ENCODE data around the gene RPL21. TPM values are rescaled to one million over a fixed set of nuclear protein-coding genes. Genes with fewer than 3 reads are reported as not detected.

Gene RPL21
- total and polyA plus RNA-seq, 2 donors (not counting 1 experiment from before 2014, with no cell fraction given), result 831 to 1,841 TPM

DNA sequence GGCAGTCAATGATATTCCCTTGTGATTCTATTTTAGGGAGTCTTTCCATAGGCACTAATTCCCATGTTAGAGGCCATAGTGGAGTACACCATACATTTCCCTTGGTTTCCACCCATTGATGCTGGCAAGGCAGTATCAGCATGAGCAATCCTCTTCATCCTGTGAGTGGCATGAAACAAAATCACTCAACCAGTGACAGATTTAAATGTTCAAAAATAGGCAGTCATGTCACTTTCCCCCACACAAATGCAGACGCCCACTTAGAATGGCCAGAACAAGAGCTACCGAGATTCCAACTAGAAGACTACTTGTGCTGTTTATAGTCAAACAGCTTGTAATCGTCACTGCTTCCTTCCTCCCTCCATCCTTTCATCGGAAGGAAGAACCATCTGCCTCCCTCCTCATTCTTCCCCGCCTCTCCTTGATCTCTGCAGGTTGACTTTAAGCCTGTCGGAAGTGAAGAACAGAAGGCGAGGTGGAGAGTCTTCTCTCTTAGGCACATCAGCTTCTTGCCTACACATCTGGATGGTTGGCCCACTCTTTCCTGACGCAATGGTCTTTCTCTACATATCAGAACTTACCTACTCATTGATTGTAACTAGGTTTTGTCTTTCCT is 41.8 kb downstream of the RPL21 start:
- Histone ChIP-seq H3K27me3 (ENCODE audit: control insufficient read depth, insufficient read depth, low read length) (peaks cover 18% of the 10 kb centered on the region), H3K9me3 (ENCODE audit: control insufficient read depth, insufficient read depth, low read depth, low read length) (no peaks in the 10 kb centered on the region)

DNA sequence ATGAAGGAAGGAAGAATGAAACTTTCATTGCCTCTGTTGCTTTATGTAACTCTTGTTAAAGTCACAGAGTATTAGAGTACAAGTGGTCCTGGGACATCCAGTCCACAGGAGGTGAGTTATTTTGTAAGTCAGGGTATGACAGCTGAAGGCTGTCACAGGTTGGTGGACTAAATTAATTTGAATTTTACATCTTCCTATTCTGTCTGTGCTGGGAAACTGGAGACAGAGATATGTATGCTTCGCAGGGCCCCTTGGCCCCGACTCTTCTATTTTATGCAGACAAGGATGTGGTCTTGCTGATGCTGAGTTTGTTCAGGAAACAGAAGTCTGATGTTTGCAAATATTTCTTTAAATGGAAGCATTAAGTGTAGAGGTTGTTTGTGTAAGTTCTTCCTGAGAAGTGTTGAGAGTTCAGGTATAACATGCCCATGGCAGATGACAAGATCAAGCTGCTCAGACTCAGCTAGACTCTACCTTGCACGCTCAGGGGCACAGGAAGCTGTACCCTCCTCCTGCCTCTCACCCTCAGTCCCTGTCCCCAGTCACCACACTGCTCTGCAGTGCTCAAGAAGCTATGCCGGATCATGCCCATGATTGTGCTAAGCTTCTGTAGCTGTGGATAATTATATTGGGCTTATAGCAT is 42.6 kb downstream of the RPL21 start:
- Histone ChIP-seq H3K4me1 (ENCODE audit: control insufficient read depth, extremely low read depth, insufficient read depth, low read length) (no peaks in the 10 kb centered on the region), H3K4me3 (replicated peaks in 1 of 4; ENCODE audit: control extremely low read depth in 1 of 4, insufficient read depth in 1 of 4, low read depth in 3 of 4, low read length in 4 of 4) (no peak overlapping the region), H2AFZ (ENCODE audit: low read length) (no peak overlapping the region), H3K9ac (ENCODE audit: insufficient read depth, low read length) (no peak overlapping the region), H3K36me3 (ENCODE audit: control insufficient read depth, insufficient read depth, low read length) (no peaks in the 10 kb centered on the region), H3K4me2 (ENCODE audit: extremely low read depth, insufficient read depth, low read length) (no peak overlapping the region), H3K27me3 (ENCODE audit: control insufficient read depth, insufficient read depth, low read length) (peaks cover 19% of the 10 kb centered on the region), H3K79me2 (ENCODE audit: control insufficient read depth, insufficient read depth, low read length) (no peaks in the 10 kb centered on the region), H3K27ac (ENCODE audit: insufficient read depth, low read length) (no peak overlapping the region), H4K20me1 (ENCODE audit: control insufficient read depth, extremely low read depth, insufficient read depth, low read length) (no peaks in the 10 kb centered on the region), H3K9me3 (ENCODE audit: control insufficient read depth, insufficient read depth, low read depth, low read length) (no peaks in the 10 kb centered on the region)
- TF ChIP-seq, protein P1, sequence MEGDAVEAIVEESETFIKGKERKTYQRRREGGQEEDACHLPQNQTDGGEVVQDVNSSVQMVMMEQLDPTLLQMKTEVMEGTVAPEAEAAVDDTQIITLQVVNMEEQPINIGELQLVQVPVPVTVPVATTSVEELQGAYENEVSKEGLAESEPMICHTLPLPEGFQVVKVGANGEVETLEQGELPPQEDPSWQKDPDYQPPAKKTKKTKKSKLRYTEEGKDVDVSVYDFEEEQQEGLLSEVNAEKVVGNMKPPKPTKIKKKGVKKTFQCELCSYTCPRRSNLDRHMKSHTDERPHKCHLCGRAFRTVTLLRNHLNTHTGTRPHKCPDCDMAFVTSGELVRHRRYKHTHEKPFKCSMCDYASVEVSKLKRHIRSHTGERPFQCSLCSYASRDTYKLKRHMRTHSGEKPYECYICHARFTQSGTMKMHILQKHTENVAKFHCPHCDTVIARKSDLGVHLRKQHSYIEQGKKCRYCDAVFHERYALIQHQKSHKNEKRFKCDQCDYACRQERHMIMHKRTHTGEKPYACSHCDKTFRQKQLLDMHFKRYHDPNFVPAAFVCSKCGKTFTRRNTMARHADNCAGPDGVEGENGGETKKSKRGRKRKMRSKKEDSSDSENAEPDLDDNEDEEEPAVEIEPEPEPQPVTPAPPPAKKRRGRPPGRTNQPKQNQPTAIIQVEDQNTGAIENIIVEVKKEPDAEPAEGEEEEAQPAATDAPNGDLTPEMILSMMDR (conservative IDR thresholded peaks at IDR 0.05 in 1 of 2, IDR thresholded peaks at IDR 0.05 in 1 of 2; ENCODE audit: low read depth in 1 of 2, low read length in 2 of 2), result no peak
- TF ChIP-seq EZH2 (IDR thresholded peaks at IDR 0.05; ENCODE audit: low read length, missing control alignments), result no peak
- DNase-seq (ENCODE audit: low read depth in 2 of 2), result no peak

More for the DNA sequence above, 41.8 kb downstream of the RPL21 start:
- H2AFZ ChIP-seq (ENCODE audit: low read length), result no peak overlapping the region
- H3K27ac ChIP-seq (ENCODE audit: insufficient read depth, low read length), result no peak overlapping the region
- H4K20me1 ChIP-seq (ENCODE audit: control insufficient read depth, extremely low read depth, insufficient read depth, low read length), result no peaks in the 10 kb centered on the region
- H3K36me3 ChIP-seq (ENCODE audit: control insufficient read depth, insufficient read depth, low read length), result no peaks in the 10 kb centered on the region
- no peak overlapping the region for H3K4me3 ChIP-seq (replicated peaks in 1 of 4; ENCODE audit: control extremely low read depth in 1 of 4, insufficient read depth in 1 of 4, low read depth in 3 of 4, low read length in 4 of 4)
- DNase-seq (ENCODE audit: low read depth in 2 of 2), result no peak
- no peak overlapping the region for H3K9ac ChIP-seq (ENCODE audit: insufficient read depth, low read length)
- H3K79me2 ChIP-seq (ENCODE audit: control insufficient read depth, insufficient read depth, low read length), result no peaks in the 10 kb centered on the region
- no peak overlapping the region for H3K4me2 ChIP-seq (ENCODE audit: extremely low read depth, insufficient read depth, low read length)
- H3K4me1 ChIP-seq (ENCODE audit: control insufficient read depth, extremely low read depth, insufficient read depth, low read length), result no peaks in the 10 kb centered on the region
- no peak for TF ChIP-seq EZH2 (IDR thresholded peaks at IDR 0.05; ENCODE audit: low read length, missing control alignments)
- TF ChIP-seq, protein P1 (conservative IDR thresholded peaks at IDR 0.05 in 1 of 2, IDR thresholded peaks at IDR 0.05 in 1 of 2; ENCODE audit: low read depth in 1 of 2, low read length in 2 of 2), result no peak

DNA sequence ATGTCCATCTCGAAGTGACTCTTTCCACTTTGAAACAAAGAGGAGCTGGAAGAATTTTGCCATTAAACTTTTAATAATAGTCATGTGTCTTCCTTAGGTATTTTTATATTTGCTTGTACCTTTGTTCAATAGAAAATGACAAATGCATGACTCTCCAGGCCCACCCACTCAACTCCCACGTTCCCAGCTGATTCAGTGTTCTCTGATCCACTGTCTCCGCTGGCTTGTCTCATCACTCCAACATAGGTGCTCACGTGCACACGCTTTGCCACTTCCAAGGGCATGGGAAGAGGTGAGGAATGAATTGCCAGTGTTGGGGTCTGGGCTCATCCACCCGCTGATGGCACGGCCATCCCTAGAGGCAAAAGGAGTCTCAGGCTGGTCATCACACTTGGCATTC is 43.7 kb downstream of the RPL21 start:
- TF ChIP-seq, protein P1 (conservative IDR thresholded peaks at IDR 0.05 in 1 of 2, IDR thresholded peaks at IDR 0.05 in 1 of 2; ENCODE audit: low read depth in 1 of 2, low read length in 2 of 2), result no peak
- no peak for TF ChIP-seq EZH2 (IDR thresholded peaks at IDR 0.05; ENCODE audit: low read length, missing control alignments)
- peaks cover 21% of the 10 kb centered on the region for H3K27me3 ChIP-seq (ENCODE audit: control insufficient read depth, insufficient read depth, low read length)

More for the DNA sequence above, 43.7 kb downstream of the RPL21 start:
- Histone ChIP-seq H2AFZ (ENCODE audit: low read length) (no peak overlapping the region), H3K9me3 (ENCODE audit: control insufficient read depth, insufficient read depth, low read depth, low read length) (no peaks in the 10 kb centered on the region), H3K4me1 (ENCODE audit: control insufficient read depth, extremely low read depth, insufficient read depth, low read length) (no peaks in the 10 kb centered on the region), H3K4me2 (ENCODE audit: extremely low read depth, insufficient read depth, low read length) (no peak overlapping the region), H4K20me1 (ENCODE audit: control insufficient read depth, extremely low read depth, insufficient read depth, low read length) (no peaks in the 10 kb centered on the region), H3K4me3 (replicated peaks in 1 of 4; ENCODE audit: control extremely low read depth in 1 of 4, insufficient read depth in 1 of 4, low read depth in 3 of 4, low read length in 4 of 4) (no peak overlapping the region), H3K27ac (ENCODE audit: insufficient read depth, low read length) (no peak overlapping the region), H3K36me3 (ENCODE audit: control insufficient read depth, insufficient read depth, low read length) (no peaks in the 10 kb centered on the region), H3K9ac (ENCODE audit: insufficient read depth, low read length) (no peak overlapping the region), H3K79me2 (ENCODE audit: control insufficient read depth, insufficient read depth, low read length) (no peaks in the 10 kb centered on the region)
- no peak for DNase-seq (ENCODE audit: low read depth in 2 of 2)

Data from fibroblast of lung (primary cell).